Breast epithelium (tissue), 3 donors: ENCODE data around the gene PCDHB14.

ENCODE experiments used
- CTCF ChIP-seq, 3 donors: fragments of 450-650 bp; IDR thresholded peaks; one replicate each; pipeline ENCODE4 v1.5.1; 2016 to 2017; ENCODE audit warnings: antibody characterized with exemption in 3 of 3, mild to moderate bottlenecking in 3 of 3, moderate library complexity in 3 of 3
- POLR2AphosphoS5 ChIP-seq, 3 donors: sonication (generic); formaldehyde crosslinking; IDR thresholded peaks; one replicate each; pipeline ENCODE4 v1.6.1; 2017; ENCODE audit warnings: antibody characterized with exemption in 3 of 3

- TF ChIP-seq CTCF (IDR thresholded peaks at IDR 0.05) = no peak
- no peak for TF ChIP-seq POLR2AphosphoS5 (IDR thresholded peaks at IDR 0.05)
These were observed 49.8 kb downstream of the PCDHB14 start for GRCh38 chr5:141272906-141273305.
